LoVo (cell line): ENCODE data around the gene ASB18.

Experiments used
- DNase-seq: peaks from one replicate; pipeline ENCODE4 v3.0.0-alpha.2; 2016; ENCODE audit warnings: low spot score

ASB18 gene

GRCh38 chr2:236208019-236208926 is 55.9 kb downstream of the ASB18 start:
- DNase-seq: no peak

DNA sequence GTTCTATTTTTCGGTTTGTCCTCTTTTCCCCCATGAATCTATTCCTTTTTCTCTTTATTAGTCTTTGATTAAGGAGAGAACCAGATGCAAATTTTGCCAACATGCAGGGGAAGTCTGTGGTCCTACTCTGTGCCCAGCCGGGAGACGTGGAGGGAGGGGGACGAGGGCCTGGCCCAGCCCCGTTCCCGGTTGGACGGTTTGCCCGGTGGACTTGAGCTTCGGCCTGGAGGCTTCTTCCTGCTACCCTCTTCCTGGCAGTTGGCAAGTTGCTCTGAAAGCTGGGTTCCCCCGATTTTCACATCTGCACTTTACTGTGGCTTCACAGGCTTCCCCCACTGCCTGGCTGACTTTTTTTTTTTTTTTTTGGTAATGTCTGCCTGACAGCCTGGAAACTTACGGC is 56.7 kb downstream of the ASB18 start:
- no peak for DNase-seq

DNA sequence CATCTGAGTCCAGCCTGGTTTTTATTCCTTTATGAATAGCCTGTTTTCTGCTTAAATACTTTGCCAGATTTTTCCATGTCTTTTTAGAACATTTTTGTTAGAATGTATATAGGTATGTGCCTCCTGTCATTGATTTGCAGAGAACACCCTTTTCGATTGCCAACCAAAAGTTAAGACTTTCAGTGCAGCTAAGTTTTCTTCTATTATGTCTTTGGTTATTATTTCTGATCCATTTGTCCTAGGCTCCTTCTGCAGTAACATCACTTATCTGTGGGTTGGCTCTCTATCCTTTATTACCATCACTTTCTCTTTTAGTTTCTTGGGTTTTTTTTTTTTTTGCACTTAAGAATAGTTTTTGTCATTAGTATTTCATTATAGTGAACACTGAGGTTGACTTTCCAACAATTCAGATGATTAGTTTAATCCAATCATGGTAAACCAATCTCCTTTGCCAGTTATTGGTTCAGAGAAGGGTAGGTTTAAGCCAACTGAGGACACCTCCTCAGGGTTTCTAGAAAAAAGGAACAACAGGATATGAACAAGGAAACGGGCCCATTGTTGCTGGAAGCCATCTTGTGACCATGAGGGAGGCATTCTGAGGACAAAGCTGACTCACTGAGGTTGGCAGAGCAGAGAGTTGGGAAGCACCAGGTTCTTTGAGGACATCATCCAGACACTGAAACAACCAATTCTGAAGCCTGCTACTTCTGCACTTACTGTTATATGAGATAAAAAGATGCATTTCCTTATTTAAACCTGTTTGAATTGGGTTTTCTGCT is 58.1 kb downstream of the ASB18 start:
- no peak for DNase-seq

DNA sequence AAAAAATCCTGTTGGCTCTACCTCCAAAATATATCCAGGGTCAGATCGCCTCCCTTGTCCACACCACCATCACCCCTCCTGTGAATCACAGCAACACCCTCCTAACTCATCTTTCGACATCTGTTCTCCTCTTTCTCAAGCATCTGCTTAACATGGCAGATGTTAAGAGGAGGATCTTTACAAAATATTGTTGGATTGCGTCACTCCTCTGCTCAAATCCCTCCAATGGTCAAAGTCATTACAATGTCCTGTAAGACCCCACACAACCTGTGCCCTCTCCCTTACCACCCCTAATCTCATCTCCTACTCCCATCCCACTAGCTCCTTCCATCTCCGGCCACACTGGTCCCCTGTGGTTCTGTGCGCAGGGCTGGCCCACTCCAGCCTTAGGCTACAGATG is 59.3 kb downstream of the ASB18 start:
- DNase-seq: no peak

GRCh38 chr2:236200378-236200777 is 63.8 kb downstream of the ASB18 start:
- DNase-seq: no peak

GRCh38 chr2:236196366-236196765 is 67.8 kb downstream of the ASB18 start:
- DNase-seq: no peak

GRCh38 chr2:236195726-236196125 is 68.5 kb downstream of the ASB18 start:
- DNase-seq: no peak

DNA sequence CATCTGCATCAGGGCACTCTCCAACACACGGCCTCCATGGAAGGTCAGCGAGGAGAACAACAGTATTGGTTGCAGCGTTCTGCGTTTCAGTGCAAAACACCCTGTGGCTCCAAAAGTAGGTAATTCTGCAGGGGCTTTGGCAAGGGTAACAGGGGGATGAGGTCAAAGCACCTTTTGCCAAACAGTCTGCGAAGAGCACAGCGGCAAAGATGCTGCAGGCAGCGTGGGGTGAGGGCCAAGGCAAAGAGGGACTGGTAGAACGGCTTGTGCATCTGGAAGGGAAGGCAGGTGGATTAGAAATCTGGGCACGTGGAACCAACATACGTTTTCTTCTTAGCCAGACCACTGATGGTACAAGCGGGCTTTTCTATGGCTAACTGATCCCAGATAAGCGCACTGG is 69.4 kb downstream of the ASB18 start:
- DNase-seq: no peak

DNA sequence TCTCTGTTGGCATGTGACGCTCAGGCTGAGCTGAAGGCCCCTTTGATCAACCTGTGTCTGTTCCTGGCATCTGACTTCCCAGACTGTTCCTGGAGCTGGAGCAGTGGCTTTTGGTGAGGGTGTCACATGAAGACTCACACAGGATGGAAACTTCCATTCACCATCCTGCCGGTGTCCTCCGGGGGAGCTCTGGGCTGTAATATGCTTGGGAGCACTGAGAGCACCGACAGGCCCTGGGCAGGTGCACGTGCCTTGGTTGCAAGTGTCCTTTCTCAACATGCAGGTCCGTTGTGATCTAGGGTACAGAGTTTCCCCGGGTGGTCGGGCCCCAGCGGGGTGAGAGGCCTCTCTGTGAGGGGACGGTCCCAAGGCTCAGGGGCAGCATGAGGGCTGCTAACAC is 71.2 kb downstream of the ASB18 start:
- no peak for DNase-seq

- no peak for DNase-seq
These were observed 73.5 kb downstream of the ASB18 start for GRCh38 chr2:236190674-236191073.

DNA sequence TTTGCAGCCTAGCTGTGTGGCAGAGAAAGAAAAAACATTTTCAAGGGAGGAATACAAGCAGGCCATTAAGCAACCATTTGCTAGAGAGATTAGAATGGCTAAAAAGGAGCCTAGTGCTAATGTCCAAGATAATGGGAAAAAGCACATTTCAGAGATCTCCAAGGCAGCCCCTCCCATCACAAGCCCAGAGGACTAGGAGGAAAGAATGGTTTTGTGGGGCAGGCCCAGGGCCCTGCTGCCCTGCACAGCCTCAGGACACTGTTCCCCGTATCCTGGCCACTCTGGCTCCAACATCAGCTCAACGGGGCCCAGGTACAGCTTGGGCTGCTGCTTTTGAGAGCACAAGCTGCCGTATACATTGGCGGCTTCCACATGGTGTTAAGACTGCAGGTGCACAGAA is 79.5 kb downstream of the ASB18 start:
- DNase-seq: no peak

DNA sequence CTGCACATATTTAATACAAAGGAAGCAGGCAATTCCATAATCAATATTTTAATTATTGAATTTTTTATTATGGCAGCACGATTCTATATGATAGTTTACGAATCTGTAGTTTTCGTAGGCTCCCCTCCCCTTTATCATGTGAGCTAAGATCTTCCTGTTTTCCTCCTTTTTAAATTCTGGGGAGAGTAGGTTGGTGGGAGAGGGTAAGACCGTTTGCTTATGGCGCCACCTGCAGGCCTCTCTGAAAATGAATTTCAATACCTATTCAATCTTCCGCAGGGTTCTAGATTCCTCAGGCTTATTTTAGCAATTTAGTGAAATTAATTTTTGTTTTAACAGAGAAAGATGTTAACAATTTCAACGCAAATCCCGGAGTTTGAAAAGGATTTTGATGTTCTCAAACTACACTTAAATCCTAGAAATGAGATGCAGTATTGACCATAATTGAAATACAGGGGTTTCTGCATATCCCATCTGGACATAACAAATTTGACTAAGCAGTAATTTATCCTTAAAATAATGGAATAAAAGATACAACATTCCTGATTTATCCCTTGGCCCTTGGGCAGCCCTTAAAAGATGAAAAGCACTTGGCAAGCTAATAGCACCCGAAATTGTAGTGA is 83.3 kb downstream of the ASB18 start:
- peak; percentile 56 for DNase-seq

DNA sequence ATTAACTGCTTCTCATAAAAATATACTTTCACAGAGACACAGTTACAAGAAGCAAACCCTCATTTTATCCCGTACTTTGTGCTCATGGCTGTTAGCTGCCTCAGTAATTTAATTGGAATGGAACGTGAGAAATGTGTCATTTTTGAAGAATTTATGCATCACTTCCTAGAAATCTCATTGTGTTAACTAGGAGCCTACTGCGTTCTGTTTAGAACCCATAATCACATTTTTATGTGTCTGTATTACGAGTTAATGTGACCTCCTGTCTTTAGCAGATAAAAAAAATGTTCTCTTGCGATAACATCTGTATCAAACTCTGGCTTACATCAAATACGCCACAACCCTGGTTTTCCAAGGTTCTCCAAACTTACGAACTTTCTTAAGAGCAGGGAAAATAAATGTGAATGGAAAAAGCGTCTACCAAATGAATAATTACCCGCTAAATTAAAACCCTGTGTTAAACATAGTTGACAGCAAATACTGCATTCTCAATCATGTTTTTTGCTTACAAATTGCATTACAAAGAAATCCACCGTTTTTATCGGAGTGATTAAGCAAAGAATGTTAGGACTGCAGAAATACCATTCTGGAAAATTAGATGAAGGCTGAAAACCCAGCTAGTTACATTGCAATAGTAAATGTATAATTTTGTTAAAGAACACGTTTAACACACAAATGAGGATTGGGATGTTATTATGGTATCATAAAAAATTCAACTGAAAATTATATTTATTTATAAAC is 84.0 kb downstream of the ASB18 start:
- DNase-seq: no peak

DNA sequence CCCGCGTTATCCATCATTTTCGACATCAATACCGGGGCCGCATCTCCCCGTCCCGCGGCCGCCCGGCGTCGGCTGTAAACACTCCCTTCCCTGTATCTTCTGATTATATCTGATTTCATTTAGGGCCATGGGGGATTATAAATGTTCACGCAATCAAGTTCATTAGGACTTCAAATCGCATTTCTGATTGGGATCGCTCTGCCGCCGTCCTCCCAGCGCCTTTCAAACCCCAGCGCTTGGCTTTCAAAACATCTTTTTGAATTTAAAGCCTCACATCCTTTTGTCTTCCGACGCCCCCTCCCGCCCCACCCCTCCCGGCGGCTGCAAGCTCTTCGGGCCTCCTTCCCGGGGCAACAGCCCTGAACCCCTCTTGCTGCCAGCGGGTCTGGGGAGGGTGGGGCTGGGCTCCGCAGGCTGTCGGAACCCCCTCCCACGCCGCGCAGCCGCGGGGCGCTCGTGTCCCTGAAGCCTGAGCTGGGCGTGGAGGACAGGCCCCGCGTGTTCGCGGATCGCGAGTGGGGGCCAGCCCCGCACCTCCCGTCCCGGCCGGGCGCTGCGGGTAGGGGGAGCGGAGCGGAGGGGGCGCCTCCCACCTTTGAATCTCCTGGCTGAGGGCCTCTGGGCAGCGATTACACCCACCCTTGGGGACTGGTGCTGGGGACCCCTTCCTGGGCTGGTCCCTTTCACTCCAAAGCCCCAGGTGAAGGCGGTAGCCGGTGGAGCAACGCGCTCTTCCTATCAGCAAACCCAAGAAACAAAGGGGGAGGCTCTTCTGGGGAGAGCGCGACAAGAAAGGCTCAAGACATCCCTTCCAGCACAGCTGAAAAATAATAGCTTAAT is 84.8 kb downstream of the ASB18 start:
- DNase-seq: no peak

DNA sequence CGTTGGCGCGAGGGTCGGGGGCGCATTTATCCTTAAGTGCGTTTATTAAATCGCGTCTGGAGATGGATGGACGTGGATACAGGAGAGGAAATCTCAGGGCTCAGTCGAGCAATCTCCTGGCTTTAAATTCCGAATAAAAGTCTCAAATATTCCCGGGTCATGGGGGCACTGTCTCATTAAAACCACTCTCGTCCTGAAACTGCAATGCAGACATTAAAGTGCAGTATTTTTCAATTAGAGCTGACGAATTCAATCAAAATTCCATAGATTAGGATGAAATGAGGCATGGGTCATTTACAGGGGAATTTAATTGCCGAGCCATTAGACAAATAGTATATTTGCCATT is 85.3 kb downstream of the ASB18 start:
- DNase-seq: no peak

DNA sequence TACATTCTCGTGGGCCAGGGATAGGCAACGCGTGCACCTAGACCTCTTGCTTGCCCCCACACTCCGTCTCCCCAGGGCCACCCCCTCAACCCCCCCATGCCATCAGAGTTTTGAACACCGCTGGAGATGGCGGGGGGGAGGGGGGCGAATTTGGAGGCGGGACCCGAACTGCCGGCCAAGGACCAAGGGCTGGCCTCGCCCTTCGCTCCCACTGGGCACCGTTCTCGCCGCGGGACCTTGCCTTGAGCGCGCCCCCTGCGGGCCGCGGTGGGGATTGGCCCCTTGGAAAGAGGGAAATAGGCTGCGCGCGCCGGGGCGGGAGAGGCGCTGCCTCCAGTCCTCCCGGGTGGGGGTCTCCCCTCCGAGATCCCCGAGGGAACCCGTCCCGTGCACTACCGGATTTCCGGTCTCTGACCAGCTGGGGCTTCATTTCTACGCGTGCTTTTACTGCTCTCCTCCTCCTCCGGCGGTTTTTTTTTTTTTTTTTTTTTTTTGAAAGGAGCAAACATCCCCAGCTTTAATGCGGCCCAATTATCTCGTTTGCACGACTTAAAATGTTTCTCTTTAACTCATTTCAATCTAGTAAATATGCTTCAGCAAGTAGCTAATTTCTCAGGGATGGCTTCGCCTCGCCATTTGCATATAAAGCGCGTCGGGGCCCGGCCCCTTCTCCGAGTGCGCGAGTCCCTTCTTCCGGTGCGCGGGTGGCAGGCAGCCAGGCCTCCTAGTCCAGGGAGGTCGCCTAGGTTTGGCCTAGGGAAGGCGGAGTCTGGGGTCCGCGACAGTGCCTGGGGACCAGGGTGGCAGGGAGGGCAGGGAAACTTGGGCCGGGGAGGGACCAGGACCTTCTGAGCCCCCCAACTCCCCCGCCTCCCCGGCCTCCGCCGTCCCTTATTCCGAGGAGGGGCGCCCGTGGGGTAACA is 86.0 kb downstream of the ASB18 start:
- peak; percentile 80 for DNase-seq

DNA sequence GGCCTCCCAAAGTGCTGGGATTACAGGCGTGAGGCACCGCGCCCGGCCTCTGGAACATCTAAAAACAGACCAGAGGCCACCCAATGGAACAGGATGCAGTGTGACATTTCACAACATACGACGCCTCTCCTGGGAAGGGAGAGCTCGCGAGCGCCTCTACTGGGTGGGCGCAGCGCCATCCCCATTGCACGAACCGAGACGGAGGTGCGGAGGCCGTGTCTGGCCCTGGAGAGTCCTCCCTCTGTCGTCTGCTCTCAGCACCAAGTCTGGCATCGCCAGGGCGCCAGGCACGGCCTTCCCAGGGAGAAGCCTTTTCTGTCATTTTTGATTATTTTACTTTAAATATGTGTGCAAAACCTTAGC is 86.6 kb downstream of the ASB18 start:
- peak; percentile 79 for DNase-seq

DNA sequence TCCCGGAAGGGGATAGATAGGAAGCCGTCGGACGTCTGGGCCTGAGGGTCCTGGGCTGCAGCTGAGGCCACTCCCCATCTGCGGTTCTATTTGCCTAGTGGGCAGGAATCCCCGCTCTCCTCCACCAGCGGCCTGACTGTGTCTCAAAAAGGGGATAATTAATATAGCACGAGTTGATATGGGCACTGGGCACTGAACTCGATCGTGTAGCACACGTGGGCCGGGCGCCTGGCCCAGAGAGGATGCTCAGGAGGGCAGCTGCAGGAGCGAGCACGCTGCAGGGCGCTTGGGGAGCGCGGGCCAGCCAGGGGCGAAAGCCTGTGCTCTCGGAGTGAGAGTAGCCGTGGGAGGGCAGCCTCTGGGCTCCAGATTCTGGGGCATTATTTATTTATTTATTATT is 87.3 kb downstream of the ASB18 start:
- no peak for DNase-seq

- peak; percentile 37 for DNase-seq
These were observed 87.8 kb downstream of the ASB18 start for GRCh38 chr2:236176417-236176816.

- no peak for DNase-seq
These were observed 88.6 kb downstream of the ASB18 start for GRCh38 chr2:236175548-236176150.
